ENCODE measurements around the gene CACUL1.
"Not testable (repeated sequence)": the region's sequence is repeated elsewhere in the genome, so short reads cannot be mapped to it uniquely, and the experiment has no call there.

The CACUL1 gene

GRCh38 chr10:118783776-118784545, 29.2 kb upstream of the CACUL1 start:
- Histone ChIP-seq H2BK120ac (ENCODE audit: low read depth, low read length) (no peak overlapping the region), H3K27ac (ENCODE audit: low read depth, low read length) (no peak overlapping the region), H4K5ac (ENCODE audit: low read length) (no peak overlapping the region), H3K79me2 (ENCODE audit: control insufficient read depth, insufficient read depth, low read length) (no peaks in the 10 kb centered on the region), H3K36me3 (ENCODE audit: control insufficient read depth, insufficient read depth, low read length) (no peaks in the 10 kb centered on the region), H2AK5ac (ENCODE audit: low read length) (no peak overlapping the region), H4K8ac (ENCODE audit: low read depth, low read length) (no peak overlapping the region), H3K23ac (ENCODE audit: low read length) (no peak overlapping the region), H2BK5ac (ENCODE audit: low read length) (no peak overlapping the region), H3K79me1 (ENCODE audit: low read length) (no peaks in the 10 kb centered on the region), H3K18ac (ENCODE audit: low read length) (no peak overlapping the region), H3K4me1 (ENCODE audit: control insufficient read depth, low read depth, low read length) (no peaks in the 10 kb centered on the region), H3K56ac (ENCODE audit: low read length) (no peak overlapping the region), H3K9ac (ENCODE audit: low read length) (no peak overlapping the region), H3K27me3 (ENCODE audit: insufficient read depth, low read length, poor library complexity) (no peaks in the 10 kb centered on the region), H2BK15ac (replicated peaks; ENCODE audit: low read depth) (no peak overlapping the region), H3K4ac (ENCODE audit: low read depth, low read length) (no peak overlapping the region), H3K4me2 (ENCODE audit: low read length) (no peak overlapping the region), H3K4me3 (ENCODE audit: low read length) (no peak overlapping the region)
- no CpG with 5 or more reads among the region's 24 CpGs for WGBS (ENCODE audit: extremely low coverage, insufficient coverage, low lambda C conversion rate)
- DNase-seq = no peak

- H3K4me1 ChIP-seq (ENCODE audit: control insufficient read depth, low read depth, low read length); H3K27ac ChIP-seq (ENCODE audit: low read depth, low read length); H3K4me2 ChIP-seq (ENCODE audit: low read length); H2BK5ac ChIP-seq (ENCODE audit: low read length); H3K27me3 ChIP-seq (ENCODE audit: insufficient read depth, low read length, poor library complexity); H3K4ac ChIP-seq (ENCODE audit: low read depth, low read length); DNase-seq; H3K79me1 ChIP-seq (ENCODE audit: low read length); H3K36me3 ChIP-seq (ENCODE audit: control insufficient read depth, insufficient read depth, low read length); H3K18ac ChIP-seq (ENCODE audit: low read length); H3K23ac ChIP-seq (ENCODE audit: low read length); H4K5ac ChIP-seq (ENCODE audit: low read length); H2BK120ac ChIP-seq (ENCODE audit: low read depth, low read length); H3K9ac ChIP-seq (ENCODE audit: low read length); H2BK15ac ChIP-seq (replicated peaks; ENCODE audit: low read depth); H3K79me2 ChIP-seq (ENCODE audit: control insufficient read depth, insufficient read depth, low read length); H3K4me3 ChIP-seq (ENCODE audit: low read length); H2AK5ac ChIP-seq (ENCODE audit: low read length); H3K56ac ChIP-seq (ENCODE audit: low read length); H4K8ac ChIP-seq (ENCODE audit: low read depth, low read length): not testable (repeated sequence)
- WGBS (ENCODE audit: extremely low coverage, insufficient coverage, low lambda C conversion rate) = no CpG with 5 or more reads among the region's 31 CpGs
These were observed 28.2 kb upstream of the CACUL1 start for GRCh38 chr10:118782916-118783465.

- H2AK5ac ChIP-seq (ENCODE audit: low read length) = no peak overlapping the region
- H3K79me2 ChIP-seq (ENCODE audit: control insufficient read depth, insufficient read depth, low read length) = no peaks in the 10 kb centered on the region
- no peak overlapping the region for H2BK15ac ChIP-seq (replicated peaks; ENCODE audit: low read depth)
- no peak overlapping the region for H3K4me2 ChIP-seq (ENCODE audit: low read length)
- H3K4me1 ChIP-seq (ENCODE audit: control insufficient read depth, low read depth, low read length) = no peaks in the 10 kb centered on the region
- no peaks in the 10 kb centered on the region for H3K79me1 ChIP-seq (ENCODE audit: low read length)
- WGBS (ENCODE audit: extremely low coverage, insufficient coverage, low lambda C conversion rate) = no CpG with 5 or more reads among the region's 4 CpGs
- H3K27ac ChIP-seq (ENCODE audit: low read depth, low read length) = no peak overlapping the region
- no peak overlapping the region for H3K18ac ChIP-seq (ENCODE audit: low read length)
- no peak overlapping the region for H4K5ac ChIP-seq (ENCODE audit: low read length)
- no peak overlapping the region for H3K56ac ChIP-seq (ENCODE audit: low read length)
- no peaks in the 10 kb centered on the region for H3K36me3 ChIP-seq (ENCODE audit: control insufficient read depth, insufficient read depth, low read length)
- H3K23ac ChIP-seq (ENCODE audit: low read length) = no peak overlapping the region
- H2BK120ac ChIP-seq (ENCODE audit: low read depth, low read length) = no peak overlapping the region
- no peaks in the 10 kb centered on the region for H3K27me3 ChIP-seq (ENCODE audit: insufficient read depth, low read length, poor library complexity)
- H2BK5ac ChIP-seq (ENCODE audit: low read length) = no peak overlapping the region
- H4K8ac ChIP-seq (ENCODE audit: low read depth, low read length) = no peak overlapping the region
- H3K4me3 ChIP-seq (ENCODE audit: low read length) = no peak overlapping the region
- no peak overlapping the region for H3K9ac ChIP-seq (ENCODE audit: low read length)
- no peak for DNase-seq
- H3K4ac ChIP-seq (ENCODE audit: low read depth, low read length) = no peak overlapping the region
These were observed 26.8 kb upstream of the CACUL1 start for GRCh38 chr10:118781541-118781940.

- Histone ChIP-seq H2AK5ac (ENCODE audit: low read length) (no peak overlapping the region), H3K4me2 (ENCODE audit: low read length) (no peak overlapping the region), H2BK120ac (ENCODE audit: low read depth, low read length) (no peak overlapping the region), H4K5ac (ENCODE audit: low read length) (no peak overlapping the region), H3K79me1 (ENCODE audit: low read length) (no peaks in the 10 kb centered on the region), H3K9ac (ENCODE audit: low read length) (no peak overlapping the region), H3K27ac (ENCODE audit: low read depth, low read length) (no peak overlapping the region), H3K18ac (ENCODE audit: low read length) (no peak overlapping the region), H3K79me2 (ENCODE audit: control insufficient read depth, insufficient read depth, low read length) (no peaks in the 10 kb centered on the region), H4K8ac (ENCODE audit: low read depth, low read length) (no peak overlapping the region), H3K4me1 (ENCODE audit: control insufficient read depth, low read depth, low read length) (no peaks in the 10 kb centered on the region), H2BK15ac (replicated peaks; ENCODE audit: low read depth) (no peak overlapping the region), H3K36me3 (ENCODE audit: control insufficient read depth, insufficient read depth, low read length) (no peaks in the 10 kb centered on the region), H3K4me3 (ENCODE audit: low read length) (no peak overlapping the region), H3K27me3 (ENCODE audit: insufficient read depth, low read length, poor library complexity) (no peaks in the 10 kb centered on the region), H2BK5ac (ENCODE audit: low read length) (no peak overlapping the region), H3K56ac (ENCODE audit: low read length) (no peak overlapping the region), H3K4ac (ENCODE audit: low read depth, low read length) (no peak overlapping the region), H3K23ac (ENCODE audit: low read length) (no peak overlapping the region)
- WGBS (ENCODE audit: extremely low coverage, insufficient coverage, low lambda C conversion rate) = no CpG with 5 or more reads among the region's 7 CpGs
- no peak for DNase-seq
These were observed 24.0 kb upstream of the CACUL1 start for GRCh38 chr10:118778727-118779126.

GRCh38 chr10:118776960-118777359, 22.2 kb upstream of the CACUL1 start:
- Histone ChIP-seq H3K27ac (ENCODE audit: low read depth, low read length) (no peak overlapping the region), H2AK5ac (ENCODE audit: low read length) (no peak overlapping the region), H3K4ac (ENCODE audit: low read depth, low read length) (no peak overlapping the region), H2BK5ac (ENCODE audit: low read length) (no peak overlapping the region), H3K23ac (ENCODE audit: low read length) (no peak overlapping the region), H4K5ac (ENCODE audit: low read length) (no peak overlapping the region), H2BK15ac (replicated peaks; ENCODE audit: low read depth) (no peak overlapping the region), H4K8ac (ENCODE audit: low read depth, low read length) (no peak overlapping the region), H3K36me3 (ENCODE audit: control insufficient read depth, insufficient read depth, low read length) (no peaks in the 10 kb centered on the region), H3K79me2 (ENCODE audit: control insufficient read depth, insufficient read depth, low read length) (no peaks in the 10 kb centered on the region), H3K27me3 (ENCODE audit: insufficient read depth, low read length, poor library complexity) (no peaks in the 10 kb centered on the region), H3K9ac (ENCODE audit: low read length) (no peak overlapping the region), H3K56ac (ENCODE audit: low read length) (no peak overlapping the region), H3K4me1 (ENCODE audit: control insufficient read depth, low read depth, low read length) (no peaks in the 10 kb centered on the region), H3K4me2 (ENCODE audit: low read length) (no peak overlapping the region), H3K18ac (ENCODE audit: low read length) (no peak overlapping the region), H2BK120ac (ENCODE audit: low read depth, low read length) (no peak overlapping the region), H3K79me1 (ENCODE audit: low read length) (no peaks in the 10 kb centered on the region), H3K4me3 (ENCODE audit: low read length) (no peak overlapping the region)
- WGBS (ENCODE audit: extremely low coverage, insufficient coverage, low lambda C conversion rate) = no CpG with 5 or more reads among the region's 5 CpGs
- no peak for DNase-seq

- H3K4me2 ChIP-seq (ENCODE audit: low read length) = no peak overlapping the region
These were observed 21.3 kb upstream of the CACUL1 start for GRCh38 chr10:118776033-118776432.

More at GRCh38 chr10:118776033-118776432, 21.3 kb upstream of the CACUL1 start:
- Histone ChIP-seq H4K5ac (ENCODE audit: low read length) (no peak overlapping the region), H3K27ac (ENCODE audit: low read depth, low read length) (no peak overlapping the region), H3K79me2 (ENCODE audit: control insufficient read depth, insufficient read depth, low read length) (no peaks in the 10 kb centered on the region), H2BK120ac (ENCODE audit: low read depth, low read length) (no peak overlapping the region), H3K4me3 (ENCODE audit: low read length) (no peak overlapping the region), H3K4ac (ENCODE audit: low read depth, low read length) (no peak overlapping the region), H3K56ac (ENCODE audit: low read length) (no peak overlapping the region), H2AK5ac (ENCODE audit: low read length) (no peak overlapping the region), H3K23ac (ENCODE audit: low read length) (no peak overlapping the region), H3K9ac (ENCODE audit: low read length) (no peak overlapping the region), H3K4me1 (ENCODE audit: control insufficient read depth, low read depth, low read length) (no peaks in the 10 kb centered on the region), H3K36me3 (ENCODE audit: control insufficient read depth, insufficient read depth, low read length) (no peaks in the 10 kb centered on the region), H2BK5ac (ENCODE audit: low read length) (no peak overlapping the region), H3K79me1 (ENCODE audit: low read length) (no peaks in the 10 kb centered on the region), H3K27me3 (ENCODE audit: insufficient read depth, low read length, poor library complexity) (no peaks in the 10 kb centered on the region), H3K18ac (ENCODE audit: low read length) (no peak overlapping the region), H2BK15ac (replicated peaks; ENCODE audit: low read depth) (no peak overlapping the region), H4K8ac (ENCODE audit: low read depth, low read length) (no peak overlapping the region)
- no peak for DNase-seq
- no CpG with 5 or more reads among the region's 3 CpGs for WGBS (ENCODE audit: extremely low coverage, insufficient coverage, low lambda C conversion rate)
